B cell (primary cell): ENCODE measurements around the gene SPEN. TPM values are rescaled to one million over a fixed set of nuclear protein-coding genes. Genes with fewer than 3 reads are reported as not detected.

Source experiments
- ATAC-seq: fragments of 200-7000 bp; cut with Tn5 transposase; one replicate; pipeline ENCODE4 v1.10.0; 2021; ENCODE audit warnings: low read depth, mild to moderate bottlenecking, moderate number of reproducible peaks, moderate library complexity
- CTCF ChIA-PET: fragments of 350-600 bp; sonication (Branson Sonifier 250); formaldehyde crosslinking; loops from one replicate; lab custom pipeline; 2021; ENCODE audit warnings: antibody characterized with exemption, inconsistent platforms; lab: Charles Lee
- POLR2A ChIA-PET: fragments of 350-600 bp; sonication (Branson Sonifier 250); formaldehyde crosslinking; loops from one replicate; lab custom pipeline; 2021; ENCODE audit warnings: antibody characterized with exemption; lab: Charles Lee
- DNase-seq: peaks from one replicate; pipeline ENCODE4 v3.0.0; 2013
- H2AFZ ChIP-seq: 2 replicates; pipeline ENCODE4 v1.6.1; 2012; ENCODE audit warnings: mild to moderate bottlenecking, low read depth, low read length; ENCODE audit not compliant: insufficient read depth, poor library complexity, severe bottlenecking
- H3K27ac ChIP-seq, 2 donors: 1 replicate in 1 of 2; 2 replicates in 1 of 2; pipeline ENCODE4 v1.5.1; 2012 to 2013; ENCODE audit warnings: low read length in 2 of 2, mild to moderate bottlenecking in 2 of 2, moderate library complexity in 1 of 2
- H3K27me3 ChIP-seq, 4 experiments: fragments of 200-600 bp in 1 of 4; sonication (generic) in 1 of 4; replicated peaks in 1 of 4; 1 replicate in 2 of 4; 2 replicates in 2 of 4; pipeline versions ENCODE4 v1.6.1 to v1.7.0; 2013 to 2016; ENCODE audit warnings: low read length in 3 of 4, mild to moderate bottlenecking in 2 of 4, mixed read lengths in 1 of 4, moderate library complexity in 1 of 4; ENCODE audit not compliant: insufficient read depth in 4 of 4, control insufficient read depth in 3 of 4; ENCODE audit errors: control extremely low read depth in 1 of 4
- H3K36me3 ChIP-seq, 2 experiments: replicated peaks in 1 of 2; 1 replicate in 1 of 2; 2 replicates in 1 of 2; pipeline versions ENCODE4 v1.6.1 to v1.7.1; 2013; ENCODE audit warnings: low read length in 1 of 2; ENCODE audit not compliant: insufficient read depth in 2 of 2, control insufficient read depth in 1 of 2; ENCODE audit errors: control extremely low read depth in 1 of 2, extremely low read depth in 1 of 2
- H3K4me1 ChIP-seq, 2 donors: fragments of 200-600 bp in 1 of 2; sonication (generic) in 1 of 2; 1 replicate in 1 of 2; 2 replicates in 1 of 2; pipeline versions ENCODE4 v1.5.1 to v1.6.1; 2013 to 2017; ENCODE audit warnings: low read length in 2 of 2; ENCODE audit not compliant: control insufficient read depth in 2 of 2, insufficient read depth in 2 of 2
- H3K4me2 ChIP-seq: replicated peaks from 2 replicates; pipeline ENCODE3; 2012; ENCODE audit warnings: mild to moderate bottlenecking, low read depth, low read length; ENCODE audit not compliant: poor library complexity, severe bottlenecking
- H3K4me3 ChIP-seq, 5 experiments: fragments of 200-600 bp in 1 of 5; sonication (generic) in 1 of 5; 1 replicate in 3 of 5; 2 replicates in 2 of 5; pipeline versions ENCODE4 v1.5.1 to v1.7.0; 2011 to 2016; ENCODE audit warnings: low read length in 4 of 5, mild to moderate bottlenecking in 4 of 5, low read depth in 2 of 5, control low read depth in 1 of 5, moderate library complexity in 1 of 5; ENCODE audit not compliant: insufficient read depth in 1 of 5; ENCODE audit errors: control extremely low read depth in 1 of 5, extremely low read depth in 1 of 5
- H3K79me2 ChIP-seq: fragments of 200-600 bp; sonication (generic); one replicate; pipeline ENCODE4 v1.6.0; 2016; ENCODE audit warnings: low read length; ENCODE audit not compliant: control insufficient read depth, insufficient read depth
- H3K9ac ChIP-seq: fragments of 200-600 bp; sonication (generic); 2 replicates; pipeline ENCODE4 v1.6.1; 2017; ENCODE audit warnings: mild to moderate bottlenecking, low read length, moderate library complexity
- H3K9me3 ChIP-seq, 3 donors: one replicate each; pipeline versions ENCODE4 v1.6.1 to v1.7.1; 2013; ENCODE audit warnings: low read length in 2 of 3; ENCODE audit not compliant: control insufficient read depth in 2 of 3, insufficient read depth in 1 of 3; ENCODE audit errors: control extremely low read depth in 1 of 3
- H4K20me1 ChIP-seq: 2 replicates; pipeline ENCODE4 v1.6.0; 2012; ENCODE audit warnings: mild to moderate bottlenecking, low read length; ENCODE audit not compliant: insufficient read depth, control insufficient read depth, poor library complexity, severe bottlenecking
- H3K27ac Mint-ChIP-seq: one replicate; pipeline ENCODE4 v1.8.0; 2021; ENCODE audit warnings: mixed read lengths
- H3K27me3 Mint-ChIP-seq: one replicate; pipeline ENCODE4 v1.8.0; 2021; ENCODE audit warnings: mixed read lengths
- H3K4me1 Mint-ChIP-seq: one replicate; pipeline ENCODE4 v1.8.0; 2021; ENCODE audit warnings: mixed read lengths
- H3K4me3 Mint-ChIP-seq: one replicate; pipeline ENCODE4 v1.8.0; 2021; ENCODE audit warnings: mixed read lengths
- H3K9me3 Mint-ChIP-seq: one replicate; pipeline ENCODE4 v1.8.0; 2022; ENCODE audit warnings: mixed read lengths; ENCODE audit not compliant: insufficient read depth
- EZH2 ChIP-seq: IDR thresholded peaks from 2 replicates; pipeline ENCODE4 v1.6.1; 2012; ENCODE audit warnings: borderline replicate concordance, low read depth, mild to moderate bottlenecking, moderate library complexity, low read length; ENCODE audit not compliant: insufficient read depth, poor library complexity, severe bottlenecking
- WGBS: methylation state at CpG from one replicate; pipeline ENCODE4 v1.1.5; 2013; ENCODE audit warnings: missing lambda C conversion rate; ENCODE audit not compliant: insufficient coverage; 5-methylcytosine and 5-hydroxymethylcytosine counted together
- intact Hi-C: fragments of 100-400 bp; cut with micrococcal nuclease; formaldehyde crosslinking; loops from one replicate; pipeline ENCODE4 v1.10.0; 2022
- polyA plus RNA-seq: library from polyadenylated mRNA; depleted of rRNA; stranded (reverse); fragments of >200 nt; gene quantifications from 2 replicates; pipeline ENCODE4 v1.2.3, GENCODE V29; 2012
- total RNA-seq, 2 donors: library from RNA; stranded (reverse); fragments of 120-200 nt in 1 of 2; gene quantifications; 1 replicate in 1 of 2; 2 replicates in 1 of 2; pipeline versions ENCODE4 v1.2.3 to v1.2.4, GENCODE V29; 2013 to 2022
- TF ChIP-seq, protein P1 (sequence below): fragments of 200-600 bp; IDR thresholded peaks from one replicate; pipeline ENCODE4 v1.8.0; 2022; ENCODE audit warnings: antibody characterized with exemption, mild to moderate bottlenecking

Gene SPEN
- total and polyA plus RNA-seq, 2 donors (not counting 1 experiment from before 2014, with no cell fraction given), result 29.1 to 126 TPM

DNA sequence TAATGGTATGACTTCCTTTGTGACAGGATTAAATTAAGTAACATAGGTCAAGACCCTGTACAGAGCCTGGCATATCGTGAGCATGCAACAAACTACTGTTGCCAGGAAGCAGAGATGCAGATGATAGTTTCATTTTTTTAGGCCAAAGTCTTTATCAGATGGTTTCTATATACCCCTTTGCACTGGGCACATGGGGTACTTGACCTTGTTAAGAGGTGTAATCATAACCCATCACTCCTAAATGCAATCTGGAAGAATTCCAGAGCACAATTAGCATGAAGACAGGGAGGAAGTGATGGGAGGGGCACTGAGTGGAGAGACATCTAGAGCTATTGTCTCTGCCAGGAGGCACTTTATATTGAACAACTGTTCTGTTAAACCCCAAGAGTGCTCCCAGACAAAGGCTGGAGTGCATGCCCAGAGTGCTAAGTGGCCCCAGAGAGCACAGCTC is 106.3 kb downstream of the SPEN start:
- no peak overlapping the region for H3K4me3 ChIP-seq
- no peak overlapping the region for H3K27ac ChIP-seq
- no peak overlapping the region for H3K9ac ChIP-seq
- Mint-ChIP-seq H3K27me3 (no peaks in the 10 kb centered on the region), H3K9me3 (no peaks in the 10 kb centered on the region), H3K27ac (peak overlapping the region; percentile 34), H3K4me3 (no peak overlapping the region), H3K4me1 (peaks cover 75% of the 10 kb centered on the region)
- POLR2A ChIA-PET, result no interaction called here
- H3K4me2 ChIP-seq, result no peak overlapping the region
- no peaks in the 10 kb centered on the region for H3K27me3 ChIP-seq
- no peak for DNase-seq
- no peak for ATAC-seq
- WGBS, result 86% methylated on average over 1 of the region's 1 CpG
- peaks cover 35 to 36% of the 10 kb centered on the region in 2 donors for H3K4me1 ChIP-seq
- H2AFZ ChIP-seq, result no peak overlapping the region
- H3K9me3 ChIP-seq, result no peaks in the 10 kb centered on the region
- intact Hi-C loops, result no loop called here
- peaks cover 69% of the 10 kb centered on the region for H4K20me1 ChIP-seq
- CTCF ChIA-PET, result no interaction called here
- H3K79me2 ChIP-seq, result peaks cover 95% of the 10 kb centered on the region
- H3K36me3 ChIP-seq, result peaks cover 0 to 25% of the 10 kb centered on the region in 2 experiments
- no peak for TF ChIP-seq EZH2
- TF ChIP-seq, protein P1, sequence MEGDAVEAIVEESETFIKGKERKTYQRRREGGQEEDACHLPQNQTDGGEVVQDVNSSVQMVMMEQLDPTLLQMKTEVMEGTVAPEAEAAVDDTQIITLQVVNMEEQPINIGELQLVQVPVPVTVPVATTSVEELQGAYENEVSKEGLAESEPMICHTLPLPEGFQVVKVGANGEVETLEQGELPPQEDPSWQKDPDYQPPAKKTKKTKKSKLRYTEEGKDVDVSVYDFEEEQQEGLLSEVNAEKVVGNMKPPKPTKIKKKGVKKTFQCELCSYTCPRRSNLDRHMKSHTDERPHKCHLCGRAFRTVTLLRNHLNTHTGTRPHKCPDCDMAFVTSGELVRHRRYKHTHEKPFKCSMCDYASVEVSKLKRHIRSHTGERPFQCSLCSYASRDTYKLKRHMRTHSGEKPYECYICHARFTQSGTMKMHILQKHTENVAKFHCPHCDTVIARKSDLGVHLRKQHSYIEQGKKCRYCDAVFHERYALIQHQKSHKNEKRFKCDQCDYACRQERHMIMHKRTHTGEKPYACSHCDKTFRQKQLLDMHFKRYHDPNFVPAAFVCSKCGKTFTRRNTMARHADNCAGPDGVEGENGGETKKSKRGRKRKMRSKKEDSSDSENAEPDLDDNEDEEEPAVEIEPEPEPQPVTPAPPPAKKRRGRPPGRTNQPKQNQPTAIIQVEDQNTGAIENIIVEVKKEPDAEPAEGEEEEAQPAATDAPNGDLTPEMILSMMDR, result no peak

DNA sequence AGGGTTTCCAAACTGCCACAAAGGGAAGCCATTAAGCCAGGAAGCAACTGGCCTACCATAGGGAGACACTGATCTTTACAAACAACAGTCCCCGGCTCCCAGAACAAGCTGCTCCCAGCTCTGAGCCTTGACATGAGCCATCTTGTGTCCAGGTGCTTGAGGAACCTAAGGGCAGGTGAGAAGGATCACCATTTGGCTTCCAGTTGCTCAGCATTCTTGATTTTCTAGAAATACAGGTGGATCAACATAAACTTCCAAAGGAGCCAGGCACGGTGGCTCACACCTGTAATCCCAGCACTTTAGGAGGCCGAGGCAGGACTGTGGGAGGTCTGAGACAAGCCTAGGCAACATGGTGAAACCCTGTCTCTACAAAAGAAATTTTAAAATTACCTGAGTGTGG is 106.8 kb downstream of the SPEN start:
- no peak overlapping the region for H3K27ac Mint-ChIP-seq
- H3K27me3 ChIP-seq, result no peaks in the 10 kb centered on the region
- TF ChIP-seq, protein P1, result no peak
- TF ChIP-seq EZH2, result no peak
- ChIA-PET CTCF (no interaction called here), POLR2A (no interaction called here)
- no peak overlapping the region for H3K9ac ChIP-seq
- ATAC-seq (no peak), DNase-seq (no peak)
- H2AFZ ChIP-seq, result no peak overlapping the region
- peaks cover 0 to 20% of the 10 kb centered on the region in 2 experiments for H3K36me3 ChIP-seq
- no peaks in the 10 kb centered on the region for H3K27me3 Mint-ChIP-seq
- WGBS, result 100% methylated on average over 2 of the region's 3 CpGs
- no peak overlapping the region for H3K4me3 ChIP-seq
- H3K9me3 ChIP-seq, result no peaks in the 10 kb centered on the region
- intact Hi-C loops, result no loop called here
- H3K9me3 Mint-ChIP-seq, result no peaks in the 10 kb centered on the region
- H3K4me3 Mint-ChIP-seq, result no peak overlapping the region
- peaks cover 68% of the 10 kb centered on the region for H4K20me1 ChIP-seq
- H3K4me1 Mint-ChIP-seq, result peaks cover 70% of the 10 kb centered on the region
- H3K79me2 ChIP-seq, result peaks cover 96% of the 10 kb centered on the region
- H3K4me2 ChIP-seq, result no peak overlapping the region
- no peak overlapping the region for H3K27ac ChIP-seq
- H3K4me1 ChIP-seq, result peaks cover 31% of the 10 kb centered on the region in 2 donors
